Islet precursor cell (in vitro differentiated cells): ENCODE results near the gene TAF3.
A peak's percentile ranks its signal among the peaks of the same experiment; 100 is the strongest.

Source experiments
- DNase-seq: peaks from one replicate; pipeline ENCODE4 v3.0.0-alpha.2; 2018

Gene TAF3

DNA sequence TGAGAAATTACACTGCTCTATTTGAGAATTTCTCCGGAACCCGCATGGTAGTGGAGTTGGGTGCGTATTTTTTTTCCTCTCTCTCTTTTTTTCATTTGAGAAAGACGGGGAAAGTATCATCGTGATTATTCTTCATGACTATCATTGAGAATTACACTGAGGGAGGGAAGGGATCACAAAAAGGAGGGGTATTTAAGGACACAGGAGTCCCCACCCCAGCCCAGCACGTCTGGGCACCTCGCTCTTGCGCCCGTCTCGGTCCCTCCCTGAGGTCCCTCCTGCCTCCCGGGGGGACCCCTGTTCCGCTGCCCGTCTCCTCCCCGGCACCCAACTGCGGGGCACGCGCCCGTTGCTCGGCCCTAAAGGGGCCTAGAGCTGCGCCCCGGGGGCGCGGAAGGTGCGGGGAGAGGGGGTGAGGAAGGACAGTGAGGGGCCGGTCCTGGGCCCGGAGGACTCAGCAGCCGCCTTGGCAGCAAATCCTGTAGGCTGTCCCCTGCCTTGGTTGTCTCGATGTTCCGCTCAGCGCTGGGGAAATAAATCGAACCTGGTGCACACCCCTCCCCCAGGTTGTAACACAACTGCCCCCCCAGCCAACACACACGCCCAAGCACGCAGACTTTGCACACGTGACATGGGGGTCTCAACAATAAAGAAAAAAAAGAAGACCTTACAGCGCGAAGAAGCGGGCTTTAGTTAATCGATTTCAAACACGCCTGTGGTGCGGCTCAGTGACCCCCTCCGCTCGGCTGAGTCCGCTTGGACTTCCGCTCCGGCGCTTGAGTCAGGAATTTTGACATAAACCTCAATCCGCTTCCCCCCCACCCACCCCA is 217.6 kb downstream of the TAF3 start:
- no peak for DNase-seq

DNA sequence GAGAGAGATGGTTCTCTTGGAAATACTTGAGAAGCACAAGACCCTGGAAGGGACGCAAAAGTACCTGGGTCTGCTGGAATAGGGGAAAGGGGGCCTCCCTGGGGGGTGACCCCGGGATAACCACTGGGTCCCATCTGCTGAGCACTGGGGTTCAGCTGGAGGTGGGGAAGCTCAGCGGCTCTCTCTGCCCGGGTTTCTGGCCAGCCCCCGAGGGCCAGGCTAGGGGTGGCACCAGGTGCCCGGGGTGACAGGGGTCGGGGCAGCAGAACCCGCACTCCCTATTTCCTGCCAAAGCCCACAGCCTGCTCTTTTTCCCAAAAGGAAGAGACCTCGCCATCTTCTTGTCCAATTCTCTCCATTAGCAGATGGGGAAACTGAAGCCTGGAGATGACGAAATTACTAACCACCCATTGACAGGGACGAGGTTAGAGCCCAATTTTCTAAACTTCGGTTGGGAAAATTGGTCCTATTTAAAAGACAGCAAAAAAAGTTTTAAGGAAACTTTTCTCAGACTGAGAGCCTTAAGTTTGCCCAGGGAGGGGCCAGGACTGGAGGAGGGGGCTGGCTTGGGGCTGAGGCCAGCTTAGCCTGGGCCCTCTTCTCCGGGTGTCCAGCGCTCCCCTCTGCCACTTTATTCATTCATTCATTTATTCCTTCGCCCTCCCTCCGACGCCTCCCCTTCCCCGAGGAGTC is 218.3 kb downstream of the TAF3 start:
- DNase-seq = no peak

DNA sequence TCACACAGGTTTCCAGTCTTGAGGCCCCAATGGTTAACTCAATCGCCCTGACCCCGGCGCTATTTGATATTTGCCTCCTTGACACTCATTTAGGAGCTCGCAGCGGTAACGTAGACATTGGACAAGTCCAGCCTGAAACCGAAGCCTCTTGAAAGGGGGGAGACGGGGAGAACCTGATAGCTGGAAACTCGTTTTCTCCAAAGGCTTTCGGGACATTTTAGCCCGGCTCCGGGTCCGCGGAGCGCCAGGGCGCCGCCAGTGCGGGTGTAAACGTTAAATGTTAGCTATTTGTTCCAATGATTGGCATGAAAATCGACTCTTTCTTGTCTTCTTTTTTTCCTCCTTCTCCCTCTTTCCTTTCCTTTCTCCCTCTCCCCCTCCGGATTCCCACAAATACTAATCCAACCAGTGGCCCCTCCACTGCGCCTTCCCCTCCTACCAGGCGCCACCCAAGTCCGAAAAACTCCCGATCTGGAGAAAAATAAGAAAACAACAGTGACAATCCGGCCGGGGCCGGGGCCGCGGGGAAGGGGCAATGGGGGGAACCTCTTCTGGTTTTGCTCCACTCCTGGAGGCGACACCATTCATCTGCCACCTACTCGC is 219.0 kb downstream of the TAF3 start:
- DNase-seq = no peak

DNA sequence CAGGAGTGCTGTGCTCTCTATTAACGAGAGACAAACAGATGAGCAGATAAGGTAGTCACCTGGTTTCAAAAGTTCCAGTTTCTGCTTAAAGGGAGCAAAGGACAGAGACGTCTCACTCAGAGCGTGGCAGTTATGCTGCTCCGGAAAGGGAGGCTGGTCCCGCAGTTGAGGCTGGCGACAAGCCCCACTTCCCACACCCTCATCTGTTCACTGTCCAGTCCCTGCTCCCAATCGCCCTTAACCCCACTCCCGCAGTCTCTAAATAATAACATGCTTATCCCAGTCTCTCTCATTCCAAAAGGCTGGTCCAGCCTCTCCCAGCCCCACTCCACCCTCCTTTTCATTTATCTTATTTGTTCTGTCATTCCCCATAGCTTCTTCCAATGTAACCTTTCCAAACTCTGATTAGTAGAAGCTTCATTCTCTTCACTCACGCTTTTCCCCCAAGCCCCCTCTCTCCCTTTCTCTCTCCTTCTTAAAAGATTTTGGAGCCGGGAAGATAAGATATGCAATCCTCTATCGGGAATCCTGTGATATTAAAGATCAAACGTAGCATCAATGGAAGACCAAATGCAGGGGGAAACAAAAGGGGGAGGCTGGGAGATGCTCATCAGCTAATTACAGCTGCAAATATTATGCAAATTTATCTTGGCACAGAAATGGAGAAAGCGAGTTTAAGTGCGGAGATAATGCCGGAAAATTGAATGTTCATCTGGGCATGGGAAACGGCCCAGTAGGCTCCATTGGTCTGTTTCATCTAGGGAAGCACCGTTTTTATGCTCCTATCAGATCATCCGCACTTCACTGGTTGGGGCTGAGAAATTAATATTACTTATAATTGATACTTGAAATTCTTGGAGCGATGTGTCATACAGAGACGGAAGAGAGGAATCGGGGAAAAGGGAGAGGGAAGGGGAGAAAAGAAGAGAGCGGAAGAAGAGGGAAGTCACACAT is 219.9 kb downstream of the TAF3 start:
- DNase-seq = no peak

DNA sequence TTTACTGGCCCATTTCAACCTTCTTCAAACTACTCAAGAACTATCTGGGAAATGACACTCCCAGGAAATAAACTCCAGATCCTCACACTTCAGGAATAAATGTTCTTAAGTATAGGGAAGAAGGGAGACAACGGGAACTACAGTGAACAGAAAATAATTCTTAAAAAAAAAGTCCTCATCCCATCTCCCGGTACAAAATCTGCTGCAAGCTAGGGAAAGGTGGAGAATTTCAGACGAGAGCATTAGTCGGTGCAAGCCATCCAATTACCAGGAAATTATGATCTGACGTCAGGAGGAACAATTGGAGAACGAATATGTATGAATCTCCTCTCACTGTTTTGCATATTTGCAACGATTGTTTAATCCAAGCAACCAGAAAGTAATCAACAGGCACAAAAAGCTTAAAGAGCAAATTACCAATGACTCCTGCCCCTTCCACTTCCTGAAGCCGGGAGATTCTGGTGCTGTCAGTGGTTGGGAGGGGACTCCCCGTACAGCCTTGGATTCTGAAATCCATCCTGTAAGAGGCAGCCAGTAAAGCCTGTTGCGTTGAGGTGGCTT is 221.1 kb downstream of the TAF3 start:
- no peak for DNase-seq

DNA sequence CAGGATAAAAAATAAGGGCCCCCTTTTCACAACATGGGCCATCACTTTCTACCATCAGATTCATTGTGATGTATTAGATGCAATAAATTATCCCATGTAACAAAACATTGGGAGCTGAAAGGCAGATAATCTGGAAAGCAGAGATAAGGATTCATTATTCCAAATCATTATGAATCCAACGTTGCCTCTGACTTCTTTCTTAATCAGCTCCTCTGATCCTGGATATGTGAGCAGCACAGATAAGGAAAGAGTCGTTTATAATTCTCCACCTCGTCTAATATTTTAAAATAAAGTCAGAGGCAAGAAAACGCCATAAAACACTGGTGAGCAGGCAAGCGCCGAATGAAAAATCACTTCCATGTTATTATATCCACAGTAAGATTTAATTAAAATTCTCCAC is 222.3 kb downstream of the TAF3 start:
- no peak for DNase-seq

DNA sequence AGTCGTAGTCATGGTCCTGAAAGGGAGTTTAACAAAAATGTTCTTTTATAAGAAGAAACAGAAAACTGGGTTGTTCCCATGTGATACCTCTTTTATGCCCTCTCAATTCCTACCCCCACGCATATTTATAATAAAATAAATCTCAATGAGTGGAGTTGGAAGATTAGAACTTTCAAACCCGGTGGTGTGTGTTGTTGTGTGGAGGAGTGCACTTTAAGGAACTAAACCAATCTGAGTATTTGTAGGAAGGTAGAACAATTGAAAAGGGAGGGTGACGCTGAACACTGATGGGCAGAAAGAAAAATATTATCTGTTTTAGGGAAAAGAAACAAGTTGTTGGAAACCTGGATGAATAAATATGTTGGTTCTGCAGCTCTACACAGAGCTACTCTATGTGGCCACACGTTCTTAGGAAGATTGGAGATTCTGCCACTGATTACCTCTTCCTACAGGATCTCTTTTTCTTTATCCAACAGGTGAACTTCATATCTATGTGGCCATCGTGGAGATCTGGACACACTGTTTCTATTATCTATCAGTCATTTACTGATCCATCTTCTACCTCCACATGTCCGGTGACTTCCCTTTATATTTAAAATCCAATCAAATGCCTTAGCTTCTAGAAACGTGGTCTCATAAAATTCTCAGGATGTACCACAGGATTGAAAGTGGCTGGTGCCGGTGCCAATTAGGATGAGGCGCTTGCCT is 223.1 kb downstream of the TAF3 start:
- no peak for DNase-seq

DNA sequence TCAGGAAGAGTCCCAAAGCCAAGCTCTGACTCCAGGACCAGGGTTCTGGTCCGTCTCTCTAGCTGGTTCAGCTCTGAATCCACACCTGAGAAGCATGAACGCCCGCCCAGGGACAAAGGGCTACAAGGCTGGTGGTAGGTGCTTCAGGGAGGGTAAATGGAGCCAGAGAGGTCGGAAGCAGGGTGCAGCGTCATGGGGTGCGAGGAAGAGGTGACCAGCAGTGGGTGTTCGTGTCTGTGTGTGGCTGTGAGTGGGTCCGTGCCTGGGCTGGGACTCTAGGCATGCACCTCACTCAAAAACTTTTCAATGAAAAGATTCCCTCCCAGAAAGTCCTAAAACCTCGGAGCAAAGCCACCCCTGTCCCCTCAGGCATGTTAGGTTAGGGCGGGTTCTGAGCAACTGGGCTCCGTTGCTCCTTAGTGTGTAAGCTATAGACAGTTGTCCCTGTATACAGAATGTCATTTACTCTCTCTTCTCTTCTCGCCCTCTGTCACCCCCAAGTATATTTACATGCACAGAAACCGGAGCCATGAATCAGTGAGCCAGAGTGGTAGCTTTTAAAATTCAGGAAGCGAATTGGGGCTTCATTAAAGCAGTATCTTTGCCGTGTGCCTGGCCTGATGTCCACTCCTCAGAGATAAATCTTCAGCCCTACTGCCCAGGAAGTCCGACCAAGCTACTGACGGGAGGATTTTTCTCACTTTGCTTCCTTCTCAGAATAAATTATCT is 223.9 kb downstream of the TAF3 start:
- no peak for DNase-seq

DNA sequence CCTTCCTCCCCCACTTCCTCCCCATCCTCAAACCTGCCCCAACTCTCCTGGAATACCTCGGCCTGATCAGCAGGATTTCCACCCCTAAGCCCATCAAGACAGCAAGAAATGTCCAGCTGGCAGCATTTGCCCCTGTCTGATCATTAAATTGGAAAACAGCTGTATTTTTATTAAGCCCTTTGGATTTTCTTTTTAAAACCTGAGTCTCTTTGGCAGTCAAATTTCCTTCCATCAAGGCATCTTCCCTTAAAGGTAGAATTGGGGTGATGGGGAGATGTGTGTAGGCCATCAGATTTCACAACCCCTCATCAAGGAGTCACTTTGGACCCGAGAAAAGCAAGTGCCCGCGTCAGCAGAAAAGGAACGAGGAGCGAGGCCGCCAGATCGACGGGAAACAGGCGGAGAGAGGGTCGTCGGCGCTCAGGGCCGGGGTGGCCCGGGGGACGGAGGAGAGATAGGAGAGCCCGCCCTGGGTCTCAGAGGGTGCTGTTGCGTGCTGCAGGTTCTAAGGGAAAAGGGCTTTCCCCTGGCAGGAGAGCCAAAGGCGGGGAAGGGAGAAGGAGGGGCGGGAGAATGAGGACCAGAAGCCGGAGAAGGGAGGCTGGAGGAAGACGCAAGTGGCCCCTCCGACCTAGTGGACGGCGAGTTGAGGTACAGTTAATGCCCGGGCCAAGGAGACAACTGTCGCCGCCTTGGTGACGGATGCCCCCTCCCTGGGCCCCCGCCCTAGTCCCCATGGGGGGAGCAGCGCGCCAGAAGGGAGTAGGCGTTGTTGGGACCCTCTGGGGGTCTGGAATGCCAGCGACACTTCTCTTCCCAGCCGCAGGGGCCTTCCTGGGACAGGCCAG is 224.6 kb downstream of the TAF3 start:
- peak; percentile 56 for DNase-seq

DNA sequence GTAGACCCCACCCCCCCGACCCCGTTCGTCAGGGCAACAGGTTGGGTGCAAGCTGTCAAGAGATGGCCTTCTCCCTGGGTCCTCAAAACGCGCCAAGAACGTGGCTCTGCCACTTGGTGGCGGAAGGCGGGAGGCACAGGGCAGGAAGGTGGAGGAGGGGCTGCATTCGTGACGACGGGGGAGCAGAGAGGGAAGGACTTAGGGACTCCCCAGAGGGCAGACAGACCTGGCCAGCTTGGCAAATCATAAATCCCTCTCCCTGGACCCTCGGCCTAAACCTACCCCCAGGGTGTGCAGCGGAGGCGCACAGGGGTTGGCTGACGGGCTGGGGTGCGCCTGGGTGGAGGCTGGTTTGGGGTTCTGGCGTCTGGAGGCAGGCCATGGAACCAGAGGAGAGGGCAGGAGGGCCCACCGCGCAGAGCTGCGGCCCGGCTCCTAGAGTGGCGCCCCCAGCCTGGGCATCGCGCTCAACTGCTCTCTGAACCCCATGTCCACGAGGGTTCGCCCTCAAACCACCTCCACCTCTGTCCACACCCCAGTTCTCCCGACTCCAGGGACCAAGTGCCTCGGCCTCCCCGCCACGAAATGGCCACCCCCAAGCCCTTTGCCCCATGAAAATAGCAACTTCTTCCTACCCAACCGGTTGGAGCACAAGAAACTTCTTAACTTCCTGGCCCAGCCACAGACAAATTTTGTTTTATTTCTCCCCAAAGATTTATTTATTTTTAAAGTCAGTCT is 225.4 kb downstream of the TAF3 start:
- peak; percentile 74 for DNase-seq

DNA sequence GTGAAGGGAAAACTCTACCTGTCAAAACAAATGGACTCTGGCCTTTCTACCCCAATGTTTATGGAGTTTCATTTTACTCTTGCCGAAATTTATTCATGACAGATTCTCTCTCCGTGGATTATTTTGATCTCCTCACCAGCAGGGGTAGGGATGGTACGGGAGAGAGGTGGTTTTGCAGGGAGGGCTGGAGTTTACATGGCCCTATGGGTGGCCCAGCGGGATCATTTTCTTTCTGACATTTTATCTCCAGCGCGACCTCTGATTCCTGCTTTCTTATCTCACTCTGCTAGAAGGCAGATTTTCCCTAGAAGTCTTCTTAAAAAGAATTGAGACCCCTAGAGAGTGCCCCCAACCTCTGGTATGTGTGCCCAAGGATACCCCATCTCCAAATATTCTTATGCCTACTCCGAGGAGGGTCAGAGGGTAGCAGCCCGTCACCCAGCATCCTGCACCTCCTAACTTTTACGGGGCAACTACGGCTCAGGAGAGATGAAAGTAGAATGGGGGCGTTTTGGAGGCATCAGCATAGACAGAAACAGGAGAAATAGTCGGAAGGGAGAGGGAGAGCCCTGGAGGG is 226.1 kb downstream of the TAF3 start:
- no peak for DNase-seq

DNA sequence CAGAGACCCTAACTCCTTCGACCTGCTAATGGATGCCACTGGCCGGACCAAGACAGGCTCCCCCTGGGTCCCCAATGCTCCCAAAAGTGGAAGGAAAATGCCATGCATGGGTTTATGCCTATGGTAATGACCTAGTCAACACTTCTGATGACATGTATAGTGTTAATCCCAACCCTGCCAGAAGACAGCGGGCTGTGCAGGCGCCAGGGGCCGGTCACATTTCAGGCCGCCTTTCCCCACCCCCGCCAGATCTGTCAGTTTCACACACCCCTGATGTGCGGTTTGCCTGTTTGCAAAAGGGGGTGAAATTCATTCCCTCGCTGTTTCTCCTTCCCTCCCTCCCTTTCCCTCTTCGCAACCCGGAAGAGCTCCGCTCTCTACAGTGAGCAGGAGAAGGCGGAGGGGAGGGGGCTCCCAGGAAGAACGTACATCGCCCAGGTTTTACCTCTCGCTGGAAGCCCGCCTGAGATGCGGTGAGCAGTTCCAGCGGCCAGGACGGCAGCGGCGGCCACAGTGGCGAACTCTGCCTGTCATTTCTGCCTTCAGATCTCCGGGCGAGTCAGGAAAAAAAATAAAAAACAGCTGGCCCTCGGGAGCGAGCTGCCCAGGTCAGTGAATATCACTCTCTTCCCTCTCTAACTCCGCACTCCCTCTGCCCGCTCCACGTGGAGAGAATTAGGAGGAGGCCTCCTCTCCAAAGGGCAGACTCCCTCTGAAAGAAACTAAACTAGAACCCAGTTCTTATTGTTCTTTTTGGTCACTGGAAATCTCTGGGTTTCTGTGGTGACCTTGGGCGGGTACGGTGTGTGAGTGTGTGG is 226.8 kb downstream of the TAF3 start:
- DNase-seq = peak; percentile 86

DNA sequence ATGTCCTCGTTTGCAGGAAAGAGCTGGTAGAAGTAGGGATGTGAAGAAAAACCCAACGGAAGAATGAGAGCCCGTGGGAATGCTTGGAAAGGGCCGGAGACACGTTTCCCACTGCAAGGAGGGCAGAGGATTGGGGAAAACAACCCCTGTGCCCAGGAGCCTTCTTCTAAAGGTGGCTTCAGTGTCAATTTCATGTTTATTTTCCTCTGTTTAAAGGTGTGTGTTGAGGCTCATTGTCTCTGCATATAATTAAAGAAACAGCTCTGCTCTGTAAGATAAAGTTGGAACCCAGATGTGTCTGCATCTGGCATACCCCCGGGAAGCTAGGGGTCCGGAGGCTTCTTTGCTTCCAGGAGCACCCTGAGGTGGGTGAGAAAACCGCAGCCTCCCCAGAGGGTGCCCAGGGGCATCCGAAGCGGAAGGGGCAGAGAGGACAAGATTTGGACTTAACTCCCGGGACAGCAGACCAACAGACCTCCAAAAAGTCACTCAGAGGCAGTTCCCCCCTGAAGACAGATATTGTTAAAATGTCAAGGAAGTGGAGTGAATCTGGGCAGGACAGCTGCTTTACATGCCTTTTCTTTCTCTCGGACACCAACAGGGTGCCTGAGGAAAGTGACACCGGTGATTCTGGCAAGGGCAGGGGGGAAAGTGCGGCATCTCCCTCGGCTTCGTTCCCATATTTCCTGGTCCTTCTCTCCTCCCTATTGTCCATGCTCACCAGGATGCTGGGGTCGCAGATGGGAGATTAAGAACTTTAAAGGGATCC is 227.6 kb downstream of the TAF3 start:
- no peak for DNase-seq

DNA sequence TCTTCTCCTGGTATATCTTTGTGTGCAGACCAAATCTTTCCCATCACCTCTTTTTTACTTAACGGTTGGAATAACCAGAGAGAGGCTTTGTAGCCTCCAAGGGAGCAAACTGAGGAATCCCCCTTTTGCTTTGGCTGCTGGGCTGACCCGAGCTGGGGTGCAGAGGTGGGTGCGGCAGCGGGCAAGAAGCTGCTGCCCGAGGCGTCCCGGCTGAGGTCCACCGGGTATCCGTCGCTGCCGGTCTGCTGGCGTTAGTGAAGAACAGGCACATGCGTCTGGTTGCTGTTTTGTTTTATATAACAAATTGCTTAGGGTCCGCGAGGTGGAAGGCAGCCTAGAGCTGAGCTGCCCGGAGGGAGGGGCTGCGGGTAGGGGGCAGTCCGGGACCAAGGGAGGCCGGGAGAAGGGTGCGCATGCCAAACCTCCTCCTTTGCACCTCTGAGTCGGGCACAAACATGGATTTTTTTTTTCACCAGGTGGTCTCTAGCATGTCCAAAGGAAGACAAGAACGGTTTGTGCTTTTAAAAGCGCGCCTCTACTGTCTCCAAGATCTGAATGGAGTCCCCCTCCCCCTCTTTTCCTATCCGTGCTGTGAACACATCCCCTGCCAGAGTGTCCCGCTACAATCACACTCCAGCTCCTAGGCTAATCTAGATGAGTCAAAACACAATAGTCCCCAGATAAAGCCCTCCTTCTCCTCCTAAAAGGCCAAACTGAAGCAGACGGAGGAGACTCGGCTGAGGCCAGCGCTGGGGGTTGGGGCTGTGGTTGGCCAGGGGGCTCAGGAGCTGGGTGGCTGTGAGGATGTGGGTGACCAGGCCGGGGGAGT is 229.4 kb downstream of the TAF3 start:
- peak; percentile 69 for DNase-seq

DNA sequence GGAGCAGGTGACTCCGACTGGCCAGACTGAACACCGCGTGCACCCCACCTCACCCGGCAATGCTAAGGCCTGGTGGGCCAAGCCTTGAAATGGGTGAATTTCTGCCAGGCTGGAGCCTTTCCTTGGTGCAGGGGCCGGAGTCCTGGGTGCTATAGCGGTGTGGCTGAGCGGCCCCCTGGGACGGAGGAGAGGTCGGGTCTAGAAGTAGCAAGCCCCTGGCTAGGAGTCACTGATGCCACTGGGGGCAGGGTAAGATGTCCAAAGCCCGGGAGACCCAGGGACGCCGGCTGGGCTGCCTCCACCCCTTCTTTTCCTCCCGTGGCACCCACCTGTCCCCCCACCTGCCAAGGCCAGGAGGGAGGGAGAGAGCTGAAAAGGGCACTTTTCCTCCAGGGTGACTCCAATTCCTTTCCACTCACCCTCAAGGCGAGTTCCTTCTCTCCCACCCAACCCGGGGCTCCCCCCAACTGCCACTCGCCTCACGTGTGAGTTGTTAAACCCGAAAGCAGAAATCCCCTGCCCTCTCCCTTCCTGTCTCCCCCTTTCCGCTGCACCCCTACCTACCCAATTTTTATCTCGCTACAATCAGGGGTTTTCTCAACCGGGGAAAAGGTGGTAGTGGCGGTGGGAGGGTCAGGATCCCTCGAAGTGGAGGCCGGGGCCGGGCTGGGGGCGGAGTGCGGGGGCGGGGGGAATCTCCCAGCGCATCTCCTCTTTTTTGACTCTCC is 230.1 kb downstream of the TAF3 start:
- no peak for DNase-seq
